Fibroblast of pulmonary artery (primary cell): ENCODE results near the gene SIGLEC5.

Experiments
- DNase-seq: peaks from one replicate; pipeline ENCODE4 v3.0.0-alpha.2; 2010; ENCODE audit warnings: low read depth
- H3K4me3 ChIP-seq: replicated peaks from 2 replicates; pipeline ENCODE4 v1.5.1; 2011; ENCODE audit warnings: low read depth, mild to moderate bottlenecking, control low read depth, low read length, moderate library complexity
- TF ChIP-seq, protein P1 (sequence below): IDR thresholded peaks from 2 replicates; pipeline ENCODE4 v1.5.1; 2011; ENCODE audit warnings: mild to moderate bottlenecking, control low read depth, low read length, inconsistent platforms; ENCODE audit errors: missing control alignments

SIGLEC5 gene

DNA sequence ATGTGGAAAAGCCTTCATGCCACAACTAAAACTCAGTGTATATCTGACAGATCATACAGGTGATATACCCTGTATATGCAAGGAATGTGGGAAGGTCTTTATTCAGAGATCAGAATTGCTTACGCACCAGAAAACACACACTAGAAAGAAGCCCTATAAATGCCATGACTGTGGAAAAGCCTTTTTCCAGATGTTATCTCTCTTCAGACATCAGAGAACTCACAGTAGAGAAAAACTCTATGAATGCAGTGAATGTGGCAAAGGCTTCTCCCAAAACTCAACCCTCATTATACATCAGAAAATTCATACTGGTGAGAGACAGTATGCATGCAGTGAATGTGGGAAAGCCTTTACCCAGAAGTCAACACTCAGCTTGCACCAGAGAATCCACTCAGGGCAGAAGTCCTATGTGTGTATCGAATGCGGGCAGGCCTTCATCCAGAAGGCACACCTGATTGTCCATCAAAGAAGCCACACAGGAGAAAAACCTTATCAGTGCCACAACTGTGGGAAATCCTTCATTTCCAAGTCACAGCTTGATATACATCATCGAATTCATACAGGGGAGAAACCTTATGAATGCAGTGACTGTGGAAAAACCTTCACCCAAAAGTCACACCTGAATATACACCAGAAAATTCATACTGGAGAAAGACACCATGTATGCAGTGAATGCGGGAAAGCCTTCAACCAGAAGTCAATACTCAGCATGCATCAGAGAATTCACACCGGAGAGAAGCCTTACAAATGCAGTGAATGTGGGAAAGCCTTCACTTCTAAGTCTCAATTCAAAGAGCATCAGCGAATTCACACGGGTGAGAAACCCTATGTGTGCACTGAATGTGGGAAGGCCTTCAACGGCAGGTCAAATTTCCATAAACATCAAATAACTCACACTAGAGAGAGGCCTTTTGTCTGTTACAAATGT lies 42.7 kb downstream of the SIGLEC5 start:
- TF ChIP-seq, protein P1, sequence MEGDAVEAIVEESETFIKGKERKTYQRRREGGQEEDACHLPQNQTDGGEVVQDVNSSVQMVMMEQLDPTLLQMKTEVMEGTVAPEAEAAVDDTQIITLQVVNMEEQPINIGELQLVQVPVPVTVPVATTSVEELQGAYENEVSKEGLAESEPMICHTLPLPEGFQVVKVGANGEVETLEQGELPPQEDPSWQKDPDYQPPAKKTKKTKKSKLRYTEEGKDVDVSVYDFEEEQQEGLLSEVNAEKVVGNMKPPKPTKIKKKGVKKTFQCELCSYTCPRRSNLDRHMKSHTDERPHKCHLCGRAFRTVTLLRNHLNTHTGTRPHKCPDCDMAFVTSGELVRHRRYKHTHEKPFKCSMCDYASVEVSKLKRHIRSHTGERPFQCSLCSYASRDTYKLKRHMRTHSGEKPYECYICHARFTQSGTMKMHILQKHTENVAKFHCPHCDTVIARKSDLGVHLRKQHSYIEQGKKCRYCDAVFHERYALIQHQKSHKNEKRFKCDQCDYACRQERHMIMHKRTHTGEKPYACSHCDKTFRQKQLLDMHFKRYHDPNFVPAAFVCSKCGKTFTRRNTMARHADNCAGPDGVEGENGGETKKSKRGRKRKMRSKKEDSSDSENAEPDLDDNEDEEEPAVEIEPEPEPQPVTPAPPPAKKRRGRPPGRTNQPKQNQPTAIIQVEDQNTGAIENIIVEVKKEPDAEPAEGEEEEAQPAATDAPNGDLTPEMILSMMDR: no peak
- H3K4me3 ChIP-seq: no peak overlapping the region
- DNase-seq: no peak

DNA sequence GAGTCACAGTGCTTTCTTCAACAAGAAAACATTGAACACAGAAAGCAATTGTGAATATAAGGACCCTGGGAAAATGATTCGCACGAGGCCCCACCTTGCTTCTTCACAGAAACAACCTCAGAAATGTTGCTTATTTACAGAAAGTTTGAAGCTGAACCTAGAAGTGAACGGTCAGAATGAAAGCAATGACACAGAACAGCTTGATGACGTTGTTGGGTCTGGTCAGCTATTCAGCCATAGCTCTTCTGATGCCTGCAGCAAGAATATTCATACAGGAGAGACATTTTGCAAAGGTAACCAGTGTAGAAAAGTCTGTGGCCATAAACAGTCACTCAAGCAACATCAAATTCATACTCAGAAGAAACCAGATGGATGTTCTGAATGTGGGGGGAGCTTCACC lies 43.4 kb downstream of the SIGLEC5 start:
- TF ChIP-seq, protein P1: no peak
- no peak for DNase-seq
- no peak overlapping the region for H3K4me3 ChIP-seq

DNA sequence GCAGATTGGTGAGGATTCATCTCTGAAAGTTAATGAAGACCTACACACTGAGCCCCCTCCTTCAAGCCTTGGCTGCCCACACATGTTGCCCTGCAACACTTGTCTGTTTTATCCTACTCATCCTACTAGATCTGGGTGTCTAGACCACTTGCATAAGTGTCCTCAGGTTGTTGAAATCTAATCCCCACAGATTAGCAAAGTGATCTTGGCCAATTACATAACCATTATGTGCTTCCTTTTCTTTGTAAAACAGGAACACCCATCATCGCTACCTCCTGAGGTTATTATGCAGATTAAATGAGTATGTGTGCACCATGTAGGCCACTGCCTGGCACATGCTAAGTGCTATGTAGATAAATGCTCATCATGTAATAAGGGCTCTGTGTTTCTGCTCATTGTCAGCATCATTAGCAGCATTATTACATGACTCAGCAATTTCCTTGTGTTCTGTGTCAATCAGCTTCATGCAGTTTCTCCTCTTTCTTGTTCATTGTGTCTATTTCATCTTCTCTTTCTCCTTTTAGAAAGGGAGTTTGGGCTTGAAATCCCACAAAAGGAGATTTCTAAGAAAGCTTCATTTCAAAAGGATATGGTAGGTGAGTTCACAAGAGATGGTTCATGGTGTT lies 44.0 kb downstream of the SIGLEC5 start:
- DNase-seq: no peak
- H3K4me3 ChIP-seq: no peak overlapping the region
- TF ChIP-seq, protein P1: no peak

DNA sequence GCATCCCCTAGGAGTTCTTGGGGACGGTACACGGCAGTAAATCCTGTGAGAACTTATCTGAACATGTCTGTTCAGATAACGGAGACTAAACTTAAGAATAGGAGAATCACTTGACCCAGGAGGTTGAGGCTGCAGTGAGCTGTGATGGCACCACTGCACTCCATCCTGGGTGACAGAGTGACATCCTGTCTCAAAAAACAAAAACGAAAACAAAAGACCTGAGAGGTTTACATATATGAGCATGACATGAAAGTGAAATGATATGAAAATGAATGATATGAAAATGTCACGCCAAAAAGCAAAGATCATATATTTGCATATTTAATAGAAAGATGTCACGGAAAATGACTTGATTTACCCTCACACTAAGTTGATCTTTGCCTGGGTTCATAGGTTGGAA lies 53.4 kb downstream of the SIGLEC5 start:
- H3K4me3 ChIP-seq: no peak overlapping the region
- DNase-seq: no peak
- TF ChIP-seq, protein P1: no peak

DNA sequence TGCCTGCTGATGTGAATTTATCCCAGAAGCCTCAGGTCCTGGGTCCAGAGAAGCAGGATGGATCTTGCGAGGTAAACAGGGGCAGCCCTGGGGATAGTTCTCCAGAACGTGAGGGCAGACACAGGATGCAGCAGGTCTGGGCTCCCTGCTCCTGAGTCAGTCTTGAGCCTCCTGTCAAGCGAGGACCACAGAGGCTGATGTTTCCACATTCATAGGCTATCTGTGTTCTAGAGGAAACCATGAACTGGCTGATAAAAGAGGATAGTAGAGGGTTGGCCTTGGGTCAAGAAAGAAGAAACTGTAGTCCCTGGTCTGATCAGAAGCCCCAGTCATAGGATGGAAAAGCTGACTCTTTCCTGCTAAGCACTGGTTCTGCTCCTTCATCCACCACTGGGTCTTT lies 56.9 kb downstream of the SIGLEC5 start:
- no peak for DNase-seq

DNA sequence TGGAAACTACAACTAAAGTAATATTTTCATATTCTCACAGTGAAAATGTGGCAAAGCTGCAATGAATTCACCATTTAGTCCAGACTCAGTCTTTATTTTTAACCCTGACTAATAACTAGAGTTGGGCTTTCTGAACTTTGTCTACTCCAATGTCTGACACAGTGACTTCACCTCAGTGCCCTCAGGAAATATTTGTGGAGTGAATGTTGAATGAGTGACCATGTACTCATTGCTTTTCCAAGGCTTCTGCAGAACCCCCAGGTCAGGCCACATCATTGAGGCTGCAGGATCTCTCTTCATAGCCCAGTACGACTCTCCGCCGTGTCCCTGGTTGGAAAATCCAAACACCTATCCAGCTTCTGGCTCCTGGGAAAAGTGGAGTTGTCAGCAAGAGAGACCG lies 57.3 kb downstream of the SIGLEC5 start:
- H3K4me3 ChIP-seq: peak overlapping the region; percentile 81
- peak; percentile 48 for DNase-seq

More for the DNA sequence above, 56.9 kb downstream of the SIGLEC5 start:
- H3K4me3 ChIP-seq: peak overlapping the region; percentile 81
- TF ChIP-seq, protein P1: no peak

More for the DNA sequence above, 57.3 kb downstream of the SIGLEC5 start:
- TF ChIP-seq, protein P1: no peak
